HepG2 (cell line): ENCODE data around the gene YIPF1. TPM values are rescaled to one million over a fixed set of nuclear protein-coding genes. Genes with fewer than 3 reads are reported as not detected.

Experiments
- CEBPB ChIP-seq: IDR thresholded peaks from 2 replicates; pipeline ENCODE4 v1.6.1; 2011; ENCODE audit warnings: low read depth, low read length, improper control_type of control experiment, borderline replicate concordance
- ELF3 ChIP-seq: IDR thresholded peaks from 2 replicates; pipeline ENCODE4 v1.6.1; 2016; ENCODE audit warnings: missing genetic modification reagents, missing compliant biosample characterization
- ETV5 ChIP-seq: IDR thresholded peaks from 2 replicates; pipeline ENCODE4 v1.6.1; 2018; ENCODE audit warnings: missing biosample characterization, missing genetic modification reagents, inconsistent platforms, borderline replicate concordance
- FOXA3 ChIP-seq: IDR thresholded peaks from 2 replicates; pipeline ENCODE4 v1.6.1; 2016; ENCODE audit warnings: missing genetic modification reagents, missing compliant biosample characterization
- GZF1 ChIP-seq: sonication (generic); formaldehyde crosslinking; IDR thresholded peaks from 2 replicates; pipeline ENCODE4 v1.5.1; 2020; ENCODE audit warnings: mild to moderate bottlenecking, missing genetic modification reagents
- KAT7 ChIP-seq: IDR thresholded peaks from 2 replicates; pipeline ENCODE4 v1.6.1; 2018; ENCODE audit warnings: borderline replicate concordance, missing compliant biosample characterization
- NFYB ChIP-seq: sonication (generic); formaldehyde crosslinking; IDR thresholded peaks from 2 replicates; pipeline ENCODE4 v1.4.0; 2020; ENCODE audit warnings: missing genetic modification reagents
- NPAS2 ChIP-seq: sonication (generic); formaldehyde crosslinking; IDR thresholded peaks from 2 replicates; pipeline ENCODE4 v1.8.0; 2022; ENCODE audit warnings: mild to moderate bottlenecking, missing genetic modification reagents, borderline replicate concordance
- PAF1 ChIP-seq: IDR thresholded peaks from 2 replicates; pipeline ENCODE4 v1.6.1; 2016; ENCODE audit warnings: missing genetic modification reagents, missing compliant biosample characterization
- RXRA ChIP-seq: sonication (generic); formaldehyde crosslinking; IDR thresholded peaks from 2 replicates; pipeline ENCODE4 v1.5.1; 2020; ENCODE audit warnings: missing genetic modification reagents
- SETDB1 ChIP-seq: sonication (generic); formaldehyde crosslinking; IDR thresholded peaks from 2 replicates; pipeline ENCODE4 v1.5.1; 2020; ENCODE audit warnings: missing genetic modification reagents, mild to moderate bottlenecking, borderline replicate concordance
- TOPORS ChIP-seq: sonication (generic); formaldehyde crosslinking; IDR thresholded peaks from 2 replicates; pipeline ENCODE4 v1.8.0; 2023; ENCODE audit warnings: mild to moderate bottlenecking, missing genetic modification reagents
- ZMYM4 ChIP-seq: sonication (generic); formaldehyde crosslinking; IDR thresholded peaks from 2 replicates; pipeline ENCODE4 v1.8.1; 2023; ENCODE audit warnings: mild to moderate bottlenecking, missing genetic modification reagents
- ZNF10 ChIP-seq: sonication (generic); formaldehyde crosslinking; IDR thresholded peaks from 2 replicates; pipeline ENCODE4 v1.4.0; 2020; ENCODE audit warnings: mild to moderate bottlenecking, low read depth, missing genetic modification reagents, borderline replicate concordance
- ZNF468 ChIP-seq: sonication (generic); formaldehyde crosslinking; IDR thresholded peaks from 2 replicates; pipeline ENCODE4 v1.8.0; 2022; ENCODE audit warnings: mild to moderate bottlenecking, moderate library complexity, missing genetic modification reagents
- ZNF713 ChIP-seq: sonication (generic); formaldehyde crosslinking; IDR thresholded peaks from 2 replicates; pipeline ENCODE4 v1.4.0; 2020; ENCODE audit warnings: mild to moderate bottlenecking, missing genetic modification reagents
- polyA plus RNA-seq, 8 experiments: library from polyadenylated mRNA; depleted of rRNA in 3 of 8; stranded (reverse) in 7 of 8; unstranded in 1 of 8; fragments of >200 nt; fragmentation: Illumina TruSeq in 4 of 8; extraction: Trizol in 4 of 8; gene quantifications; 2 replicates each; pipeline versions ENCODE4 v1.2.1 to v1.2.3, GENCODE V29; 2011 to 2016; ENCODE audit warnings: low read depth in 4 of 8, missing spikeins in 1 of 8, mixed read lengths in 1 of 8; ENCODE audit not compliant: insufficient read depth in 1 of 8
- total RNA-seq, 5 experiments: library from RNA; depleted of rRNA; stranded (reverse); fragments of >200 nt; fragmentation: Illumina TruSeq; extraction: Trizol; gene quantifications; 2 replicates each; pipeline ENCODE4 v1.2.3, GENCODE V29; 2016; ENCODE audit warnings: low read depth in 1 of 5
- TF ChIP-seq, protein P1 (sequence below): IDR thresholded peaks from 2 replicates; pipeline ENCODE4 v1.6.1; 2018; ENCODE audit warnings: missing genetic modification reagents, mild to moderate bottlenecking, missing compliant biosample characterization
- TF ChIP-seq, protein P2 (sequence below): IDR thresholded peaks from 2 replicates; pipeline ENCODE4 v1.6.1; 2018; ENCODE audit warnings: missing genetic modification reagents
- TF ChIP-seq, protein P3 (sequence below): sonication (generic); formaldehyde crosslinking; IDR thresholded peaks from 2 replicates; pipeline ENCODE4 v1.5.1; 2020; ENCODE audit warnings: mild to moderate bottlenecking, missing genetic modification reagents, borderline replicate concordance
- TF ChIP-seq, protein P4 (sequence below): fragments of 450-650 bp; IDR thresholded peaks from 2 replicates; pipeline ENCODE4 v1.6.1; 2016

YIPF1 gene
- total and polyA plus RNA-seq, 2 of the 13 experiments (the other 11 are each of a cell fraction or from before 2014, with no cell fraction given) = 21.1 to 31.9 TPM

DNA sequence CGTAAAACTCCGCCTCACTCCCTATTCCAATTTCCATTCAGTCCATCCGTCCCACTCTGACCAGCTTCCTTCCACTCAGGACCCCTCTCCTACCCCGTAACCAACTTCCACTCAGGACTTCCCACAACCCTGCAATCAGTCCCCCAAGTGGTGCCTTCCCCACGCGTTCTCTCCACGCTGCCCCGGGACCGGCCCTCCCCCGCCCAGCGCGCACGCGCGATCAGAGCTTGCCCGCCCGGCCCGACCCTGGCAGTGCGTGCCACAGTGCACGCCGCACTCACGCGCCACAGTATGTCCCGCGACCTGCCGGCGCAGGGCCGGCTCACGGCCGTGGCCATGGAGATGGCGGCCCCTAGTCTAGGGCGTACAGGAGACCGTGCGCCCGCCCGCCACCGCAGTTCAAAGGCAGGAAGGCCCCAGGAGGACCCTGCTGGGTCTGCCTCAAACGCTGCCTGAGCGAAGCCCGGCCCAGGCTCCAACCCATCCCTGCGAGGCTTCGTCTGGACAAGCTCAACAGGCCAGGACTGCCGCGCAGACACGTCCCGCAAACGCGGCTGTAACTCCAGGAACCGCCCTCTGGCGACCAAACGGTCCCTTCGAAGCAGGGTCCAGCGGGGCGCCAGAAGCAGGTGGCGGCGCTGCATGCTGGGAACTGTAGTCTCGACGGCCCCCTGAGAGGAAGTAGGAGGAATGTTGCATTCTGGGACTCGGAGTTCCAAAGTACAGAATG, 51.5 kb downstream of the YIPF1 start, which contains the start of gene NDC1 (continued):
- TF ChIP-seq ZNF10 (CRISPR knock-in tag) (no peak), GZF1 (CRISPR knock-in tag) (no peak), ZNF468 (CRISPR knock-in tag) (no peak), NPAS2 (CRISPR knock-in tag) (no peak), TOPORS (CRISPR knock-in tag) (peak; percentile 87), ELF3 (CRISPR knock-in tag) (peak; percentile 88), KAT7 (CRISPR knock-in tag) (peak; percentile 66), SETDB1 (CRISPR knock-in tag) (no peak), CEBPB (no peak), NFYB (CRISPR knock-in tag) (peak; percentile 48), ETV5 (CRISPR knock-in tag) (peak; percentile 87), PAF1 (no peak), ZMYM4 (CRISPR knock-in tag) (peak; percentile 80), RXRA (CRISPR knock-in tag) (peak; percentile 87; the same call in 1 of the 2 replicates), FOXA3 (CRISPR knock-in tag) (peak; percentile 46; the same call in 1 of the 2 replicates), ZNF713 (CRISPR knock-in tag) (no peak; the same call in 1 of the 2 replicates)
- TF ChIP-seq, protein P1, sequence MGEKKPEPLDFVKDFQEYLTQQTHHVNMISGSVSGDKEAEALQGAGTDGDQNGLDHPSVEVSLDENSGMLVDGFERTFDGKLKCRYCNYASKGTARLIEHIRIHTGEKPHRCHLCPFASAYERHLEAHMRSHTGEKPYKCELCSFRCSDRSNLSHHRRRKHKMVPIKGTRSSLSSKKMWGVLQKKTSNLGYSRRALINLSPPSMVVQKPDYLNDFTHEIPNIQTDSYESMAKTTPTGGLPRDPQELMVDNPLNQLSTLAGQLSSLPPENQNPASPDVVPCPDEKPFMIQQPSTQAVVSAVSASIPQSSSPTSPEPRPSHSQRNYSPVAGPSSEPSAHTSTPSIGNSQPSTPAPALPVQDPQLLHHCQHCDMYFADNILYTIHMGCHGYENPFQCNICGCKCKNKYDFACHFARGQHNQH (CRISPR knock-in tag) = peak; percentile 82
- TF ChIP-seq, protein P2, sequence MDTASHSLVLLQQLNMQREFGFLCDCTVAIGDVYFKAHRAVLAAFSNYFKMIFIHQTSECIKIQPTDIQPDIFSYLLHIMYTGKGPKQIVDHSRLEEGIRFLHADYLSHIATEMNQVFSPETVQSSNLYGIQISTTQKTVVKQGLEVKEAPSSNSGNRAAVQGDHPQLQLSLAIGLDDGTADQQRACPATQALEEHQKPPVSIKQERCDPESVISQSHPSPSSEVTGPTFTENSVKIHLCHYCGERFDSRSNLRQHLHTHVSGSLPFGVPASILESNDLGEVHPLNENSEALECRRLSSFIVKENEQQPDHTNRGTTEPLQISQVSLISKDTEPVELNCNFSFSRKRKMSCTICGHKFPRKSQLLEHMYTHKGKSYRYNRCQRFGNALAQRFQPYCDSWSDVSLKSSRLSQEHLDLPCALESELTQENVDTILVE = peak; percentile 86
- TF ChIP-seq, protein P3, sequence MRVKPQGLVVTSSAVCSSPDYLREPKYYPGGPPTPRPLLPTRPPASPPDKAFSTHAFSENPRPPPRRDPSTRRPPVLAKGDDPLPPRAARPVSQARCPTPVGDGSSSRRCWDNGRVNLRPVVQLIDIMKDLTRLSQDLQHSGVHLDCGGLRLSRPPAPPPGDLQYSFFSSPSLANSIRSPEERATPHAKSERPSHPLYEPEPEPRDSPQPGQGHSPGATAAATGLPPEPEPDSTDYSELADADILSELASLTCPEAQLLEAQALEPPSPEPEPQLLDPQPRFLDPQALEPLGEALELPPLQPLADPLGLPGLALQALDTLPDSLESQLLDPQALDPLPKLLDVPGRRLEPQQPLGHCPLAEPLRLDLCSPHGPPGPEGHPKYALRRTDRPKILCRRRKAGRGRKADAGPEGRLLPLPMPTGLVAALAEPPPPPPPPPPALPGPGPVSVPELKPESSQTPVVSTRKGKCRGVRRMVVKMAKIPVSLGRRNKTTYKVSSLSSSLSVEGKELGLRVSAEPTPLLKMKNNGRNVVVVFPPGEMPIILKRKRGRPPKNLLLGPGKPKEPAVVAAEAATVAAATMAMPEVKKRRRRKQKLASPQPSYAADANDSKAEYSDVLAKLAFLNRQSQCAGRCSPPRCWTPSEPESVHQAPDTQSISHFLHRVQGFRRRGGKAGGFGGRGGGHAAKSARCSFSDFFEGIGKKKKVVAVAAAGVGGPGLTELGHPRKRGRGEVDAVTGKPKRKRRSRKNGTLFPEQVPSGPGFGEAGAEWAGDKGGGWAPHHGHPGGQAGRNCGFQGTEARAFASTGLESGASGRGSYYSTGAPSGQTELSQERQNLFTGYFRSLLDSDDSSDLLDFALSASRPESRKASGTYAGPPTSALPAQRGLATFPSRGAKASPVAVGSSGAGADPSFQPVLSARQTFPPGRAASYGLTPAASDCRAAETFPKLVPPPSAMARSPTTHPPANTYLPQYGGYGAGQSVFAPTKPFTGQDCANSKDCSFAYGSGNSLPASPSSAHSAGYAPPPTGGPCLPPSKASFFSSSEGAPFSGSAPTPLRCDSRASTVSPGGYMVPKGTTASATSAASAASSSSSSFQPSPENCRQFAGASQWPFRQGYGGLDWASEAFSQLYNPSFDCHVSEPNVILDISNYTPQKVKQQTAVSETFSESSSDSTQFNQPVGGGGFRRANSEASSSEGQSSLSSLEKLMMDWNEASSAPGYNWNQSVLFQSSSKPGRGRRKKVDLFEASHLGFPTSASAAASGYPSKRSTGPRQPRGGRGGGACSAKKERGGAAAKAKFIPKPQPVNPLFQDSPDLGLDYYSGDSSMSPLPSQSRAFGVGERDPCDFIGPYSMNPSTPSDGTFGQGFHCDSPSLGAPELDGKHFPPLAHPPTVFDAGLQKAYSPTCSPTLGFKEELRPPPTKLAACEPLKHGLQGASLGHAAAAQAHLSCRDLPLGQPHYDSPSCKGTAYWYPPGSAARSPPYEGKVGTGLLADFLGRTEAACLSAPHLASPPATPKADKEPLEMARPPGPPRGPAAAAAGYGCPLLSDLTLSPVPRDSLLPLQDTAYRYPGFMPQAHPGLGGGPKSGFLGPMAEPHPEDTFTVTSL (CRISPR knock-in tag) = no peak; the same call in none of the 2 replicates
- TF ChIP-seq, protein P4, sequence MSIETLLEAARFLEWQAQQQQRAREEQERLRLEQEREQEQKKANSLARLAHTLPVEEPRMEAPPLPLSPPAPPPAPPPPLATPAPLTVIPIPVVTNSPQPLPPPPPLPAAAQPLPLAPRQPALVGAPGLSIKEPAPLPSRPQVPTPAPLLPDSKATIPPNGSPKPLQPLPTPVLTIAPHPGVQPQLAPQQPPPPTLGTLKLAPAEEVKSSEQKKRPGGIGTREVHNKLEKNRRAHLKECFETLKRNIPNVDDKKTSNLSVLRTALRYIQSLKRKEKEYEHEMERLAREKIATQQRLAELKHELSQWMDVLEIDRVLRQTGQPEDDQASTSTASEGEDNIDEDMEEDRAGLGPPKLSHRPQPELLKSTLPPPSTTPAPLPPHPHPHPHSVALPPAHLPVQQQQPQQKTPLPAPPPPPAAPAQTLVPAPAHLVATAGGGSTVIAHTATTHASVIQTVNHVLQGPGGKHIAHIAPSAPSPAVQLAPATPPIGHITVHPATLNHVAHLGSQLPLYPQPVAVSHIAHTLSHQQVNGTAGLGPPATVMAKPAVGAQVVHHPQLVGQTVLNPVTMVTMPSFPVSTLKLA = peak; percentile 44
